Smooth muscle cell of trachea (primary cell): Measurements from ENCODE around the gene SNX1. TPM values are rescaled to one million over a fixed set of nuclear protein-coding genes. Genes with fewer than 3 reads are reported as not detected.

Experiments used
- total RNA-seq: library from RNA; depleted of rRNA; stranded (reverse); fragments of >200 nt; gene quantifications from 2 replicates; pipeline ENCODE4 v1.2.1, GENCODE V29; 2014

The SNX1 gene
- 49.8 and 66.6 TPM in 2 replicates for total RNA-seq

GRCh38 chr15:64095795-64096667 is at the start of gene SNX1:
TSS of gene SNX1 (plus strand) at chr15:64095982. CDS start at chr15:64096014, 32 bp downstream.

GRCh38 chr15:64046421-64047153 is 49.2 kb upstream of the SNX1 start, which contains the start of gene DAPK2:
TSS of gene DAPK2 (minus strand) at chr15:64046485. CDS start at chr15:64040261, 6,224 bp downstream.

GRCh38 chr15:64093627-64094417 is 2.0 kb upstream of the SNX1 start, which contains the start of gene CIAO2A:
TSS of gene CIAO2A (minus strand) at chr15:64093838. CDS start at chr15:64093768, 70 bp downstream.

GRCh38 chr15:64151727-64152506 is 56.1 kb downstream of the SNX1 start, which contains the start of gene SNX22:
TSS of gene SNX22 (plus strand) at chr15:64151731. CDS start at chr15:64151776, 45 bp downstream.

GRCh38 chr15:64162869-64163658 is 67.3 kb downstream of the SNX1 start, which contains the start of gene PPIB:
TSS of gene PPIB (minus strand) at chr15:64163022. CDS start at chr15:64162986, 36 bp downstream.

Other genes starting within 250 kb of the SNX1 start
- 1.7 and 2.0 TPM in 2 replicates for gene DAPK2, start 49.5 kb upstream of the SNX1 start, total RNA-seq
- gene CIAO2A, start 2.1 kb upstream of the SNX1 start, total RNA-seq: 49.1 and 70.1 TPM in 2 replicates
- 0.50 and 0.58 TPM in 2 replicates for gene SNX22, start 55.7 kb downstream of the SNX1 start, total RNA-seq
- gene PPIB, start 67.0 kb downstream of the SNX1 start, total RNA-seq: 806 and 902 TPM in 2 replicates